Neuronal stem cell (in vitro differentiated cells): Measurements from ENCODE around the gene TECTA.

ENCODE experiments used
- DNase-seq: peaks from one replicate; pipeline ENCODE4 v3.0.0-alpha.2; 2013; ENCODE audit warnings: low spot score
- H2AFZ ChIP-seq: one replicate; pipeline ENCODE4 v1.6.1; 2013; ENCODE audit warnings: mild to moderate bottlenecking, low read length, inconsistent platforms
- H2AK5ac ChIP-seq: 2 replicates; pipeline ENCODE4 v1.6.1; 2013; ENCODE audit warnings: low read depth, mild to moderate bottlenecking, inconsistent platforms, low read length, moderate library complexity, mixed read lengths
- H2BK120ac ChIP-seq: 2 replicates; pipeline ENCODE4 v1.6.1; 2013; ENCODE audit warnings: low read depth, mild to moderate bottlenecking, inconsistent platforms, low read length, moderate library complexity, mixed read lengths
- H2BK12ac ChIP-seq: one replicate; pipeline ENCODE4 v1.6.1; 2013; ENCODE audit warnings: low read length, inconsistent platforms
- H2BK15ac ChIP-seq: 2 replicates; pipeline ENCODE4 v1.6.1; 2013; ENCODE audit warnings: mild to moderate bottlenecking, low read length, inconsistent platforms, mixed read lengths
- H2BK5ac ChIP-seq: one replicate; pipeline ENCODE4 v1.6.1; 2013; ENCODE audit warnings: inconsistent platforms, mild to moderate bottlenecking, low read length, moderate library complexity
- H3K14ac ChIP-seq: one replicate; pipeline ENCODE4 v1.6.1; 2013; ENCODE audit warnings: low read length, inconsistent platforms
- H3K18ac ChIP-seq: 2 replicates; pipeline ENCODE4 v1.6.1; 2013; ENCODE audit warnings: low read length, inconsistent platforms
- H3K23ac ChIP-seq: 2 replicates; pipeline ENCODE4 v1.6.1; 2013; ENCODE audit warnings: low read depth, mild to moderate bottlenecking, mixed read lengths, low read length, inconsistent platforms; ENCODE audit not compliant: poor library complexity
- H3K27ac ChIP-seq: replicated peaks from 3 replicates; pipeline ENCODE4 v1.5.1; 2013; ENCODE audit warnings: low read length, inconsistent platforms
- H3K27me3 ChIP-seq, 3 experiments: 2 replicates each; pipeline ENCODE4 v1.6.1; 2013; ENCODE audit warnings: low read length in 3 of 3, mild to moderate bottlenecking in 2 of 3, inconsistent platforms in 1 of 3, low read depth in 1 of 3, mixed read lengths in 1 of 3, moderate library complexity in 1 of 3; ENCODE audit not compliant: control insufficient read depth in 3 of 3, insufficient read depth in 3 of 3
- H3K36me3 ChIP-seq, 2 donors: replicated peaks in 1 of 2; 2 replicates each; pipeline ENCODE4 v1.6.1; 2013; ENCODE audit warnings: low read length in 2 of 2; ENCODE audit not compliant: control insufficient read depth in 2 of 2, insufficient read depth in 2 of 2
- H3K4ac ChIP-seq: 2 replicates; pipeline ENCODE4 v1.6.1; 2013; ENCODE audit warnings: inconsistent platforms, mild to moderate bottlenecking, low read length, moderate library complexity
- H3K4me1 ChIP-seq, 2 donors: 1 replicate in 1 of 2; 2 replicates in 1 of 2; pipeline ENCODE4 v1.6.1; 2013; ENCODE audit warnings: low read length in 2 of 2, low read depth in 1 of 2; ENCODE audit not compliant: control insufficient read depth in 2 of 2, insufficient read depth in 1 of 2
- H3K4me2 ChIP-seq: one replicate; pipeline ENCODE4 v1.6.1; 2013; ENCODE audit warnings: mild to moderate bottlenecking, low read length, inconsistent platforms; ENCODE audit not compliant: insufficient read depth, poor library complexity, severe bottlenecking
- H3K4me3 ChIP-seq, 2 donors: 2 replicates each; pipeline ENCODE4 v1.5.1; 2013; ENCODE audit warnings: low read length in 2 of 2, mild to moderate bottlenecking in 2 of 2, inconsistent platforms in 1 of 2, moderate library complexity in 1 of 2
- H3K79me1 ChIP-seq: one replicate; pipeline ENCODE4 v1.6.1; 2013; ENCODE audit warnings: low read depth, mild to moderate bottlenecking, inconsistent platforms, low read length, moderate library complexity
- H3K9ac ChIP-seq: one replicate; pipeline ENCODE4 v1.6.1; 2013; ENCODE audit warnings: mild to moderate bottlenecking, low read depth, low read length, inconsistent platforms; ENCODE audit not compliant: poor library complexity
- H3K9me3 ChIP-seq, 2 donors: replicated peaks in 1 of 2; 2 replicates each; pipeline versions ENCODE3 to v1.6.1; 2013; ENCODE audit warnings: low read length in 2 of 2, mild to moderate bottlenecking in 2 of 2, inconsistent platforms in 1 of 2, low read depth in 1 of 2, mixed read lengths in 1 of 2, moderate library complexity in 1 of 2; ENCODE audit not compliant: control insufficient read depth in 2 of 2, insufficient read depth in 1 of 2
- H4K8ac ChIP-seq: one replicate; pipeline ENCODE4 v1.6.1; 2013; ENCODE audit warnings: low read depth, mild to moderate bottlenecking, inconsistent platforms, low read length, moderate library complexity
- H4K91ac ChIP-seq: one replicate; pipeline ENCODE4 v1.6.1; 2013; ENCODE audit warnings: low read length, low read depth, mild to moderate bottlenecking, inconsistent platforms; ENCODE audit not compliant: poor library complexity
- WGBS, 2 donors: extraction: QIAGEN DNeasy Blood & Tissue Kit; methylation state at CpG; one replicate each; pipeline ENCODE4 v1.1.7; 2013; ENCODE audit warnings: missing lambda C conversion rate in 2 of 2, mixed read lengths in 1 of 2; ENCODE audit not compliant: insufficient read length in 2 of 2, insufficient replicate concordance in 1 of 2; ENCODE audit errors: extremely low coverage in 2 of 2; 5-methylcytosine and 5-hydroxymethylcytosine counted together

TECTA gene

GRCh38 chr11:121057922-121058321 lies 43.1 kb upstream of the TECTA start:
- no peak overlapping the region for H3K4me2 ChIP-seq
- no peak overlapping the region for H3K18ac ChIP-seq
- no peak overlapping the region for H4K91ac ChIP-seq
- no peak overlapping the region for H3K4ac ChIP-seq
- no peak overlapping the region for H3K27ac ChIP-seq
- H2AK5ac ChIP-seq: no peak overlapping the region
- no peak overlapping the region for H2AFZ ChIP-seq
- H4K8ac ChIP-seq: no peak overlapping the region
- no peak overlapping the region for H2BK15ac ChIP-seq
- no peaks in the 10 kb centered on the region for H3K9me3 ChIP-seq
- H3K4me1 ChIP-seq: no peaks in the 10 kb centered on the region
- H3K27me3 ChIP-seq: no peaks in the 10 kb centered on the region
- H3K79me1 ChIP-seq: no peaks in the 10 kb centered on the region
- no peak overlapping the region for H3K4me3 ChIP-seq
- no CpG with 5 or more reads among the region's 4 CpGs for WGBS, 2 donors
- no peak overlapping the region for H2BK5ac ChIP-seq
- H3K14ac ChIP-seq: no peak overlapping the region
- no peak overlapping the region for H3K9ac ChIP-seq
- no peak overlapping the region for H2BK12ac ChIP-seq
- H3K23ac ChIP-seq: no peak overlapping the region
- H3K36me3 ChIP-seq: peaks cover 5 to 99% of the 10 kb centered on the region in 2 donors
- no peak for DNase-seq
- no peak overlapping the region for H2BK120ac ChIP-seq

GRCh38 chr11:121058941-121059340 lies 42.1 kb upstream of the TECTA start:
- Histone ChIP-seq H3K9ac (no peak overlapping the region), H3K27me3 (no peaks in the 10 kb centered on the region), H3K4me2 (no peak overlapping the region), H3K36me3 (peaks cover 1 to 99% of the 10 kb centered on the region in 2 donors), H4K91ac (no peak overlapping the region), H3K4ac (no peak overlapping the region), H2BK15ac (no peak overlapping the region), H3K27ac (no peak overlapping the region), H2BK12ac (no peak overlapping the region), H3K9me3 (no peaks in the 10 kb centered on the region), H2AK5ac (no peak overlapping the region), H2BK5ac (no peak overlapping the region), H3K4me1 (no peaks in the 10 kb centered on the region), H4K8ac (no peak overlapping the region), H3K23ac (no peak overlapping the region), H3K14ac (no peak overlapping the region), H2BK120ac (no peak overlapping the region), H2AFZ (no peak overlapping the region), H3K4me3 (no peak overlapping the region), H3K18ac (no peak overlapping the region), H3K79me1 (no peaks in the 10 kb centered on the region)
- no peak for DNase-seq
- no CpG with 5 or more reads among the region's 3 CpGs for WGBS, 2 donors

- H2BK120ac ChIP-seq: no peak overlapping the region
- no peak overlapping the region for H3K4me3 ChIP-seq
- H3K4me2 ChIP-seq: no peak overlapping the region
- H3K27ac ChIP-seq: no peak overlapping the region
- no peak for DNase-seq
- no peaks in the 10 kb centered on the region for H3K4me1 ChIP-seq
- no peak overlapping the region for H2AFZ ChIP-seq
- H4K91ac ChIP-seq: no peak overlapping the region
- H4K8ac ChIP-seq: no peak overlapping the region
- no peak overlapping the region for H3K18ac ChIP-seq
- no peak overlapping the region for H3K14ac ChIP-seq
- peaks cover 1 to 99% of the 10 kb centered on the region in 2 donors for H3K36me3 ChIP-seq
- WGBS, 2 donors: no CpG with 5 or more reads among the region's 3 CpGs
- H3K4ac ChIP-seq: no peak overlapping the region
- H2BK15ac ChIP-seq: no peak overlapping the region
- no peaks in the 10 kb centered on the region for H3K9me3 ChIP-seq
- no peaks in the 10 kb centered on the region for H3K27me3 ChIP-seq
- no peaks in the 10 kb centered on the region for H3K79me1 ChIP-seq
- H2BK5ac ChIP-seq: no peak overlapping the region
- H2AK5ac ChIP-seq: no peak overlapping the region
- H2BK12ac ChIP-seq: no peak overlapping the region
- no peak overlapping the region for H3K23ac ChIP-seq
- H3K9ac ChIP-seq: no peak overlapping the region
These were observed 41.4 kb upstream of the TECTA start for GRCh38 chr11:121059605-121060004.

- no peak overlapping the region for H2BK15ac ChIP-seq
- H3K18ac ChIP-seq: no peak overlapping the region
- no peaks in the 10 kb centered on the region for H3K4me1 ChIP-seq
- H3K36me3 ChIP-seq: peaks cover 1 to 93% of the 10 kb centered on the region in 2 donors
- H2BK5ac ChIP-seq: no peak overlapping the region
- H3K14ac ChIP-seq: no peak overlapping the region
- no peaks in the 10 kb centered on the region for H3K79me1 ChIP-seq
- H2AFZ ChIP-seq: no peak overlapping the region
- H3K4ac ChIP-seq: no peak overlapping the region
- H4K8ac ChIP-seq: no peak overlapping the region
- H4K91ac ChIP-seq: no peak overlapping the region
- H2AK5ac ChIP-seq: no peak overlapping the region
- no peaks in the 10 kb centered on the region for H3K9me3 ChIP-seq
- no peak overlapping the region for H3K23ac ChIP-seq
- no peak overlapping the region for H3K9ac ChIP-seq
- no peak for DNase-seq
- no peak overlapping the region for H3K4me2 ChIP-seq
- H3K27ac ChIP-seq: no peak overlapping the region
- H3K27me3 ChIP-seq: no peaks in the 10 kb centered on the region
- no peak overlapping the region for H2BK12ac ChIP-seq
- no peak overlapping the region for H2BK120ac ChIP-seq
- H3K4me3 ChIP-seq: no peak overlapping the region
- no CpG with 5 or more reads among the region's 2 CpGs for WGBS, 2 donors
These were observed 37.3 kb upstream of the TECTA start for GRCh38 chr11:121063728-121064127.
